ENCODE measurements around the gene CMTR1. TPM values are rescaled to one million over a fixed set of nuclear protein-coding genes. Genes with fewer than 3 reads are reported as not detected.

The CMTR1 gene
- total RNA-seq, 1 experiment from 2014 or later, result 32.3 TPM

GRCh38 chr6:37487591-37488380 is 54.8 kb downstream of the CMTR1 start:
- H3K4me1 ChIP-seq (ENCODE audit: insufficient read depth, low read length, poor library complexity, severe bottlenecking), result peaks cover 15% of the 10 kb centered on the region
- CTCF ChIA-PET, result interaction anchor here (0.6 kb wide), 1 partner anchor 104 kb away, joined by 4 read pairs; no protein-coding TSS in a partner anchor
- no peak overlapping the region for H3K4me3 ChIP-seq (ENCODE audit: low read depth, low read length, poor library complexity, severe bottlenecking)
- TF ChIP-seq EZH2 (IDR thresholded peaks at IDR 0.05; ENCODE audit: borderline replicate concordance, low read depth, low read length, poor library complexity, severe bottlenecking) (no peak), CTCF (conservative IDR thresholded peaks at IDR 0.05; ENCODE audit: low read depth, low read length) (no peak)
- H3K27ac ChIP-seq (ENCODE audit: low read depth, low read length, poor library complexity, severe bottlenecking), result no peak overlapping the region
- H3K9me3 ChIP-seq (ENCODE audit: low read depth, low read length, poor library complexity, severe bottlenecking), result no peaks in the 10 kb centered on the region
- intact Hi-C loops (cut with micrococcal nuclease; ENCODE audit: unreplicated experiment), result loop anchor here (10.0 kb wide), 1 partner anchor 1087 kb away; no protein-coding TSS in a partner anchor
- POLR2A ChIA-PET (ENCODE audit: low non-redundant PET), result no interaction called here
- no TSS peak for BruUV-seq (replicated peaks)
- H3K36me3 ChIP-seq (ENCODE audit: insufficient read depth, low read length, poor library complexity, severe bottlenecking), result no peaks in the 10 kb centered on the region
- DNase-seq (ENCODE audit: low spot score), result no peak
- H3K27me3 ChIP-seq (replicated peaks; ENCODE audit: insufficient read depth, low read depth, low read length, poor library complexity), result no peaks in the 10 kb centered on the region

DNA sequence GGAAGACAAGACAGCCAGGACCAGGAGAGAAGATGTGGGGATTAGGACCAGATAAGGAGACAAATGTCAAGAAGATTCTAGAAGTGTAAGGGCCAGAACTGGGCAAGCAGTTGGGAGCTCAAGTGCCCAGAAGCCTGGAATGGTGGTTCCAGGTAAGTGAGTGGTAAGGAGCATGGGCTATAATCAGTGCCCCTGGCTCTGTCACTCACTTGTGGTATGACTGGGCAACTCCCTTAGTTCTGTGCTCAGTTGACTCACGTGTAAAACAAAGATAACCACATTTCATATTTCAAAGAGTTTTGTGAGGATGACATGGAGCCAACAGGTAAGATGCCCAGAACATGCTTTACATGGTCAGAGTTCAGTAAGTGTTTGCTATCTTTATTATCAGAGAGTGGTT is 55.5 kb downstream of the CMTR1 start:
- Histone ChIP-seq H3K27ac (ENCODE audit: low read depth, low read length, poor library complexity, severe bottlenecking) (no peak overlapping the region), H3K4me3 (ENCODE audit: low read depth, low read length, poor library complexity, severe bottlenecking) (no peak overlapping the region), H3K36me3 (ENCODE audit: insufficient read depth, low read length, poor library complexity, severe bottlenecking) (no peaks in the 10 kb centered on the region), H3K27me3 (replicated peaks; ENCODE audit: insufficient read depth, low read depth, low read length, poor library complexity) (no peaks in the 10 kb centered on the region), H3K4me1 (ENCODE audit: insufficient read depth, low read length, poor library complexity, severe bottlenecking) (peaks cover 21% of the 10 kb centered on the region), H3K9me3 (ENCODE audit: low read depth, low read length, poor library complexity, severe bottlenecking) (no peaks in the 10 kb centered on the region)
- no TSS peak for BruUV-seq (replicated peaks)
- intact Hi-C loops (cut with micrococcal nuclease; ENCODE audit: unreplicated experiment), result loop anchor here (10.0 kb wide), 1 partner anchor 1086 kb away; no protein-coding TSS in a partner anchor
- ChIA-PET CTCF (interaction anchor here (0.5 kb wide), 1 partner anchor 1215 kb away, joined by 3 read pairs; no protein-coding TSS in a partner anchor), POLR2A (ENCODE audit: low non-redundant PET) (no interaction called here)
- no peak for DNase-seq (ENCODE audit: low spot score)
- TF ChIP-seq EZH2 (IDR thresholded peaks at IDR 0.05; ENCODE audit: borderline replicate concordance, low read depth, low read length, poor library complexity, severe bottlenecking), result no peak
- TF ChIP-seq CTCF (conservative IDR thresholded peaks at IDR 0.05; ENCODE audit: low read depth, low read length), result no peak

GRCh38 chr6:37489697-37490336 is 56.8 kb downstream of the CMTR1 start:
- H3K9me3 ChIP-seq (ENCODE audit: low read depth, low read length, poor library complexity, severe bottlenecking), result no peaks in the 10 kb centered on the region
- no peak overlapping the region for H3K27ac ChIP-seq (ENCODE audit: low read depth, low read length, poor library complexity, severe bottlenecking)
- no TSS peak for BruUV-seq (replicated peaks)
- intact Hi-C loops (cut with micrococcal nuclease; ENCODE audit: unreplicated experiment), result loop anchor here (10.0 kb wide), 1 partner anchor 1085 kb away; no protein-coding TSS in a partner anchor
- DNase-seq (ENCODE audit: low spot score), result no peak
- H3K4me1 ChIP-seq (ENCODE audit: insufficient read depth, low read length, poor library complexity, severe bottlenecking), result peaks cover 24% of the 10 kb centered on the region
- H3K4me3 ChIP-seq (ENCODE audit: low read depth, low read length, poor library complexity, severe bottlenecking), result no peak overlapping the region
- ChIA-PET CTCF (no interaction called here), POLR2A (ENCODE audit: low non-redundant PET) (no interaction called here)
- no peaks in the 10 kb centered on the region for H3K36me3 ChIP-seq (ENCODE audit: insufficient read depth, low read length, poor library complexity, severe bottlenecking)
- no peak for TF ChIP-seq CTCF (conservative IDR thresholded peaks at IDR 0.05; ENCODE audit: low read depth, low read length)
- TF ChIP-seq EZH2 (IDR thresholded peaks at IDR 0.05; ENCODE audit: borderline replicate concordance, low read depth, low read length, poor library complexity, severe bottlenecking), result no peak
- H3K27me3 ChIP-seq (replicated peaks; ENCODE audit: insufficient read depth, low read depth, low read length, poor library complexity), result no peaks in the 10 kb centered on the region

Measured in A673 (cell line).